Fibroblast of skin of scalp (primary cell): ENCODE results near the gene ETV3.
"Not testable (repeated sequence)": the region's sequence is repeated elsewhere in the genome, so short reads cannot be mapped to it uniquely, and the experiment has no call there.

Source experiments
- DNase-seq: peaks from one replicate; pipeline ENCODE4 v3.0.0-alpha.2; 2013

ETV3 gene

GRCh38 chr1:157111396-157112165 is 26.6 kb downstream of the ETV3 start:
- peak; percentile 14 for DNase-seq

- no peak for DNase-seq
These were observed 27.5 kb downstream of the ETV3 start for GRCh38 chr1:157110686-157111085.

DNA sequence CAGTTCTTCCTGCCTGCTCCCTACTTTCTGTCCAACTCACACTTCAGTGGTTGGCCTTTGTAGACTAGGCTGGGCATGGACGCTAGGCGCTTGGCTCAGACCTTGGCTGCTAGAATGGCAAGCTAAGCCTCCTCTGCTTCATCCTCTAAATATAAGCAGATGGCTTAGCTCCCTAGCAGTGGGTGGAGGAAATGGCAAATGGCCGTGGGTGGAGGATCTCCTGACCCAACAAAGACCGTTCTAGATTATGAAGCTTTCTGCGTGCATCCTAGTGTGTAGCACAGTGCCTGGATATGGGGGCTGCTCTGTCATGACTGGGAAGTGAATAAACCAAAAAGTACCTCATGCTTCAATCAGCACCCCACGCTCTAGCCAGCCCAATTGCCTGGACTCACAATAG is 28.2 kb downstream of the ETV3 start:
- DNase-seq: no peak

- DNase-seq: no peak
These were observed 29.7 kb downstream of the ETV3 start for GRCh38 chr1:157108448-157108847.

- no peak for DNase-seq
These were observed 30.5 kb downstream of the ETV3 start for GRCh38 chr1:157107702-157108101.

DNA sequence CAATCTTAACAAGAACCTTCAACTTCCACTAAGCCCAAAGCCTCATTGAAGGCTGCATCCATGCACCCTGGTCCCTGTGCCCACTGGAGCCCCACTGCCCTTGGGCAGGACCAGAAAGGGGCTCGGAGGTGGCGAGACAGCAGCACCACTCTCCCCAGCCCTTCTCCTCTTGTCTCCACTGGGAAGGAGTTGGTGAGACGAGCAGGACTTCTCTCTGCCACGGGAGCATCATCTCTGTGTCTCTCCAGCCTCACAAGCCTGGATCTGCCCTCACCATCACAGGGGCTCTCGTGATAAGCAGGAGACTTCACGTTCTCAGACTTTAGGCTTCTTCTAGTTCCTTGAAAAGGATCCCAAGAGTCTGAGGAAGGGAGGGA is 31.4 kb downstream of the ETV3 start:
- DNase-seq: no peak

GRCh38 chr1:157105988-157106812 is 32.0 kb downstream of the ETV3 start:
- DNase-seq: peak; percentile 87

DNA sequence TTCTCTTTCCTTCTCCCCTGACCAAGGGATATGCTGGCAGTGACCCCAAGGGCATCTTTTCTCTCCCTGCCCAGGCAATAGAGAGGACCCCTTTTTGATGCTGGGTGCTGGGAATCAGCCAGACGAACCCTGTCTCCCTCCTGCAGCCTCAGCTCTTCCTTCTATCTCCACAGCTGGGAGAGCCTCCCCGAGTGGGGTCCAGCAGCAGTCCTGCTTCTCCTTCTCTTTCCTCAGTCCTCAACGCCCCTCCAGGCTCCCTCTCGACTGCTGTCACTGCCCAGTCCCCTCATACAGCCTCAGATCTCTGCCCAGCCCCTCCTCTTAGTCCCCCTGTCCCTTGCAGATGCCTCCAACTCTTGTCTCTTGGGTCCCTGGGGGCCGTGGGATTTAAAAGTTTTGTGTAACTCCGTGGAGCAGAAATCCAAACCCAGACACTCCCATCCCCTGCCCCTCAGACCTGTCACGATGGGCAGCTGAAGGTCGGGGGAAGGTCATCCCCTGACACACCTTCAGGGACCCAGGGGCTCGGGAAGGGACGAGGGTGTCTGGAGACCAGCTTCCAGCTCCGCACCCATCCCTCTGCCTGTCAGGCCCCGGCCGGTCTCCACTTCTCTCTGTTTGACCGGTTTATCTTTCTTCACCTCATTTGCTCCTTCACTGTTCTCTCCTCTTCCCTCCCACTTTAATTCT is 32.8 kb downstream of the ETV3 start:
- no peak for DNase-seq

DNA sequence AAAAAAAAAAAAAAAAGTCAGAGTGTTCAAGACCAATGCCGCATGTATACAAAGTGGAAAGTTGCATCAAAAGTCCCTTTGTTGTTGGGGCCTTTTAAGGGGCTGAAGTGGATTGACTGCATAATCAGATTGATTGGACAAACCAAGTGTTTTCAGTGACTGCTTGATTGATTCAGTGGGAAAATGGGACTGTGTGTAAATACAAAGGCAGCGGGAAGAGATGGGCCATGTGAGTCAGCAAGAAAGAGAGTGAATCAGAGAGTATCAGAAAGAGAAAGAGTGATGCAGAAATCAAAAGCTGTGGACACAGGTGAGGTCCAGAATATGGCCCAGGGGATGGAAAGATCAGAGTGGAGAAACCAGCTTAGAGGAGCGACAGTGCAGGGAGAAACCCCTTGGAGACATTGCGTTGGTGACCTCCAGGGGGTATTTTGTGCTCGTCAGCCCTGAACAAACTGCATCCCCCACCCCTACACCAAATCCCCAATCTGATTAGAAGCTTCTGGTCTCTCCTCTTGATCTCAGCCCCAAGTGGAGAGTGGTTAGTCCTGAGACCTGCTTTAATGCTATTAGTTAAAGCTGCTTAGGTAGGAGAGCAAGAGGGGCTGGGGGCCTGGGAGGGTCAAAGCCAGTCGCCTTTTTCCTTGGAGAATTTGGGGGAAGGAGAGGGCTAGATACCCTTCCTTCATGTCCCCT is 33.4 kb downstream of the ETV3 start:
- DNase-seq: no peak

GRCh38 chr1:157103268-157103667 is 34.9 kb downstream of the ETV3 start:
- DNase-seq: no peak

- no peak for DNase-seq
These were observed 37.0 kb downstream of the ETV3 start for GRCh38 chr1:157101149-157101548.

DNA sequence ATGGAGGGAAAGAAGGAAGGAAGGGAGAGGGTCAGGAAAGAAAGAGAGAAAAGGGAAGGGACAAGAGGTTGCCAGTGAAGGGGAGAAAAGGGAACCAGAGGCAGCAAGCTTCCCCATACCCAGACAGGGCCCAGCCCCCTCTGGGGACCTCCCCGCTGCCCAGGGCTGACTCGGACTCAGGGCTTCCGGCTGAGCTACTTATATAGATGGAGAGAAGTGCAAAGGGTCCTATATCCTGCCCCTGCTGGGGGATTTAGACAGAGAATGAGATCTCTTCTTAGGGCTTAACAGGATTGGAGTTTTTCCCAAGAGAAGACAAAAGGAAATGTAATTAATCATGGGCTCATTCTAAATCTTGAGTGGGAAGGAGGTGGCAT is 38.6 kb downstream of the ETV3 start, which contains the start of gene ETV3L:
TSS of gene ETV3L (minus strand) at position 176 of the 377 bp plus-strand sequence. CDS start 285 bp downstream, outside the sequence.
- no peak for DNase-seq

DNA sequence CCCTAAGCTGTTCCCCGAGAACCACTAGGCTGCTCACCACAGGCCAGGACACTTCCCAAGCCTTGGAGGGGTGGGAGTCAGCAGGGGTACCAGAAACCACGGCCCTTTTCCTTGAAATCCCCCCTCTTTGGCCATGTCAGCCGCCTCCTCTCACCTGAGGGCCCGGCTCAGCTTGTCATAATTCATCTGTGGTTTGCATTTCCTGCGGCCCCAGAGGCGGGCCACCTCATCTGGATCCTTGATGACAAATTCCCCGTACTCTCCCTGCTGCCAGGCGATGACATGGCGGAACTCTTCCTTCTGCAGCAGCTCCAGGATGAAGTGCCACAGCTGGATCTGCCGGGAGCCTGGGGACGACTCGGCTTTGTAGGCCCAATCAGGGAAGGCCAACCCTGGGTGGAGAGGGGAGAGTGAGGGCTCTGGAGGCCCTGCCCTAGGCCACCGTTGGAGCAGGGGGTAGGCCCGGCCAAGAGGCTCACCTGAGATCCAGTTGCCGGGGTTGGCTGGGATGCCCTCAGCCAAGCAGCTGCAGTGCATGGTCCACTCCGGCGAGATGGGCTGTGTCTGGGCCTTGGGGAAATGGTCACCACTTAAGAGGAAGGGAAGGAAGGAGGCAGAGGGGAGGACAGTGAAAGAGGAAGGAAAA is 39.1 kb downstream of the ETV3 start:
- DNase-seq: not testable (repeated sequence)

DNA sequence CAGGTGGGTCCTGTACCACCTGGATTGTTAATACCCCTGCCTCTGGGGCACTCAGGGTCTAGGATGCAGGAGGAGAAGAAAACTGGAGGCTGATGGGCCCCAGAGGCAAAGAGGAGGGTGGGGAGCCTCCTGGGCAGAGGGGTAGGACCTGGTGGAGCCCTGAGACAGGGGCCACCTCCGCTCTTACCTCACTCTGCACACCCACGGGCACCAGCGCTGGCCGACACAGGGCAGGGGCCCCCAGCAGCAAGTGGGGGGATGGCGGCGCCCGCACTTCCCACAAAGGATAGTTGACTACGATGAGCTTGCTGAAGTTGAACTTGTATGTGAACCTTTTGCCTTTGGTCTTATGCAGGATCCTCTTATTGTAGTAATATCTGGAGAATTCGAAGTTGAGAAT is 39.7 kb downstream of the ETV3 start:
- no peak for DNase-seq

- no peak for DNase-seq
These were observed 40.5 kb downstream of the ETV3 start for GRCh38 chr1:157097692-157098091.

- DNase-seq: no peak
These were observed 41.3 kb downstream of the ETV3 start for GRCh38 chr1:157096881-157097280.

GRCh38 chr1:157095551-157095950 is 42.6 kb downstream of the ETV3 start:
- DNase-seq: no peak

GRCh38 chr1:157095091-157095490 is 43.1 kb downstream of the ETV3 start:
- no peak for DNase-seq

DNA sequence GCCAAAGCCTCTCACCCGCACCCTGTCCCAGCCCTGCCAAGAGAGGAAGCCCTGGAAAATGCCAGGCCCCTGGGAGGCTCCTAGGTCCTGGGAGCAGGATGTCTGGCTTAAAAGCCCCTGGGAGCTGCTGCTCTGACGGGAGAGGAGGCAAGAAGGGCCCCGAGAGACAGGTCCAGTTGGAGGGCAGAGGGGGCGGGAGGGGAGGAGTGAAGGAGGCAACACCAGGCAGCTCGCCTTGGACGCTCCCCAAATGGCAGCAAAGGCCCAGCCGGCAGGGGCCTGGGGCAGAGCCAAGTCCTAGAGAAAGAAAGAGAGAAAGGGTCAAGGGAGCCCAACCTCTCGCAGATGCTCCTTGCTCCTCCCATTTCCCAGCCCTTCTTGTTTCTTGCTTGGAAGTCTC is 45.4 kb downstream of the ETV3 start:
- no peak for DNase-seq

DNA sequence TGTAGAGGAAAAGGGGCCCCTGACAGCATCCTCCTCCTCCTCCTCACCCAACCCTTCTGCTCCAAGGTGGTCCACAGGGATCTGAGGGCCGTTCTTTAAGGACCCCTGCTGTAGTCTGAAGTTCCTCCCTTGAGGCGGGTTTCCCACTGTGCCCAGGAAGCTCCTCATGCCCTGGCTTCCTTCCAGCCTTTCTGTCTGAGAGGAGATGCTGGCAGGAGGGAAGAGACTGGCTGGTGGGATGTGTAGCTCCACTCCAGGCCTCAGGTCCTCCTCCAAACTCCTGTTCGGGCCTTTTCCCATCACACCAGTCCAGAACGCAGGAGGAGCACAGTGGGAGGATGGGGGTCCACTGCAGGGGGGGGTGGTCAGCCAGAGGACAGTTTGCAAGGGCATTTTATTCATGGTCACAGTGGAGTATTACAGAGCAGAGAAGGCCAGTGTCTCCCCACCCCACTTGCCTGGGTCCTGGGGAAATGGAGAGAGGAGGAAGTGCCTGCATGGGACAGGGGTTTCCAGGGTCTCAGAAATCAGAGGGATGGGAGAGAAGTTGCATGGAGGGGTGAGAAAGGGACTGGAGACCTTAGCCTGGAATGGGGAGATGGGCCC is 46.4 kb downstream of the ETV3 start:
- no peak for DNase-seq

DNA sequence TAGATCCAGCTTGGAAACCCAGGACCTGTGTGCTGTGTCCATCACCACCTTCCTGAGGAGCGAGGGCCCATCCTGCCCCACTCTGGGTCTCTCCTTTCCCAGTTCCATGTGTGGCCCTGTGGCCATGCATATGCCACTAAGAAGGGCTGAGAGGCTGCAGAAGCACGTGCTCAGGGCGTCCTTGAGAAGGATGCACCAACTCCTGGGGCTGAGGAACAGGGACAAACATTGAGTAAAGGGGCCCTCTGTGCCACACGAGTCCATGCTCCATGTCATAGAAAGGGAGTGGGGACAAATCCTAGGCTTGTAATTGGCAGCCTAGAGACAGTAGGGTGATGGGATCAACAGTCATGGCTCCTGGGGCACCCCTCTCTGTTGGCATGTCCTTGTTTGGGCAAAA is 47.0 kb downstream of the ETV3 start:
- no peak for DNase-seq

DNA sequence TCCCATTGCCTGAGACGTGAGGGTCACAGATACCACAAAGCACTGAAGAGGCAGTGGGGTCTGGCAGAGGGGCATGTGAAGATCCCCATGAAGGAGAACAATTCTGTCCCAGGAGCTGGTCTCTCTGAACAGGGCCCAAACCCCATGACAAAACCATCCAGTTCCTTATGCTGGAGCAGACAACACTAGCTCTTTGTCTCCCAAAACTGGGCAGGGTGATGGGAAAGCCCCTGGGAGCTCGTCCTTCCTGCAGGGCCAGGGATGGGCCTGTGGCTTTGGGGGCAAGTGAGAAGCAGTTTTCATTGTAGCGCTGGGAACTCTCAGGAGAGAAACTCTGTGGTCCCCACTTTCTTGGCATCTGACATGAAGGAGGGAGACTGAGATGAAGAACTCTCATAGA is 47.4 kb downstream of the ETV3 start:
- no peak for DNase-seq
